GM12878 (cell line): Measurements from ENCODE around the gene ASIC2. TPM values are rescaled to one million over a fixed set of nuclear protein-coding genes. Genes with fewer than 3 reads are reported as not detected.

ENCODE experiments used
- ATAC-seq: fragments of 200-7000 bp; cut with Tn5 transposase; 3 replicates; pipeline ENCODE4 v1.9.1; 2020; ENCODE audit warnings: mild to moderate bottlenecking, moderate library complexity
- BruUV-seq: library from RNA; stranded (reverse); fragments of 400-500 nt; replicated peaks from 2 replicates; lab custom pipeline; 2021; lab: Mats Ljungman, UMichigan
- CTCF ChIA-PET: fragments of 300-600 bp; sonication (Branson Sonifier 250); formaldehyde crosslinking; extraction: SDS; loops from one replicate; lab custom pipeline; 2021; ENCODE audit warnings: inconsistent platforms; lab: Yijun Ruan, JAX
- POLR2A ChIA-PET: fragments of 350-600 bp; formaldehyde crosslinking; extraction: SDS; loops from one replicate; lab custom pipeline; 2021; ENCODE audit warnings: inconsistent platforms; lab: Charles Lee
- RAD21 ChIA-PET: fragments of 300-600 bp; sonication (Branson Sonifier 250); formaldehyde crosslinking; loops from one replicate; lab custom pipeline; 2023; ENCODE audit warnings: antibody characterized with exemption; ENCODE audit not compliant: unreplicated experiment; lab: Charles Lee
- SMC1A ChIA-PET: fragments of 300-600 bp; sonication (Branson Sonifier 250); formaldehyde crosslinking; loops from one replicate; lab custom pipeline; 2023; ENCODE audit not compliant: unreplicated experiment, uncharacterized antibody; lab: Charles Lee
- DNase-seq: peaks from one replicate; pipeline ENCODE4 v3.0.0-alpha.2; 2011; ENCODE audit warnings: low read depth, low spot score
- FAIRE-seq: peaks from 3 replicates; lab custom pipeline; 2011; peaks lifted over from hg19 to GRCh38; lab: Jason Lieb, UNC
- H2AFZ ChIP-seq: 2 replicates; pipeline ENCODE4 v1.6.0; 2011; ENCODE audit warnings: low read depth, low read length, control low read depth; ENCODE audit not compliant: control insufficient read depth
- H3K27ac ChIP-seq: 2 replicates; pipeline ENCODE4 v1.5.1; 2011; ENCODE audit warnings: control low read depth; ENCODE audit not compliant: control insufficient read depth, insufficient read depth
- H3K27me3 ChIP-seq, 2 experiments: replicated peaks in 1 of 2; 2 replicates each; pipeline versions ENCODE4 v1.6.0 to v1.6.1; 2011; ENCODE audit warnings: low read length in 1 of 2; ENCODE audit not compliant: control insufficient read depth in 2 of 2, insufficient read depth in 2 of 2
- H3K36me3 ChIP-seq, 2 experiments: 2 replicates each; pipeline ENCODE4 v1.5.1; 2011; ENCODE audit warnings: low read length in 1 of 2; ENCODE audit not compliant: control insufficient read depth in 2 of 2, insufficient read depth in 2 of 2
- H3K4me1 ChIP-seq: 2 replicates; pipeline ENCODE4 v1.6.1; 2011; ENCODE audit warnings: mild to moderate bottlenecking, low read length, moderate library complexity, mixed read lengths; ENCODE audit not compliant: control insufficient read depth, insufficient read depth
- H3K4me2 ChIP-seq: 2 replicates; pipeline ENCODE4 v1.6.0; 2011; ENCODE audit warnings: control low read depth; ENCODE audit not compliant: control insufficient read depth, insufficient read depth
- H3K4me3 ChIP-seq: fragments of 200-600 bp; sonication (generic); 2 replicates; pipeline ENCODE4 v1.5.1; 2016
- H3K79me2 ChIP-seq: 2 replicates; pipeline ENCODE4 v1.6.0; 2011; ENCODE audit warnings: low read length; ENCODE audit not compliant: control insufficient read depth, insufficient read depth
- H3K9ac ChIP-seq: 2 replicates; pipeline ENCODE4 v1.8.0; 2011; ENCODE audit warnings: low read length, control low read depth, mixed read lengths; ENCODE audit not compliant: control insufficient read depth, insufficient read depth
- H3K9me3 ChIP-seq: replicated peaks from 3 replicates; pipeline ENCODE4 v1.5.1; 2011; ENCODE audit warnings: mild to moderate bottlenecking, low read length; ENCODE audit not compliant: control insufficient read depth, insufficient read depth
- H4K20me1 ChIP-seq: 2 replicates; pipeline ENCODE4 v1.6.0; 2011; ENCODE audit not compliant: control insufficient read depth, insufficient read depth
- FOXK2 ChIP-seq: fragments of 450-650 bp; IDR thresholded peaks from 2 replicates; pipeline ENCODE4 v1.6.1; 2017; ENCODE audit warnings: mild to moderate bottlenecking, moderate library complexity
- LARP7 ChIP-seq: fragments of 450-650 bp; IDR thresholded peaks from 2 replicates; pipeline ENCODE4 v1.6.1; 2017; ENCODE audit warnings: mild to moderate bottlenecking
- NFXL1 ChIP-seq: fragments of 450-650 bp; IDR thresholded peaks from 2 replicates; pipeline ENCODE4 v1.6.1; 2017; ENCODE audit warnings: antibody characterized with exemption, mild to moderate bottlenecking, borderline replicate concordance
- POLR2AphosphoS2 ChIP-seq: IDR thresholded peaks from 2 replicates; pipeline ENCODE4 v1.6.1; 2011; ENCODE audit warnings: low read depth, mild to moderate bottlenecking, low read length, improper control_type of control experiment, moderate library complexity
- SMC3 ChIP-seq: IDR thresholded peaks from 2 replicates; pipeline ENCODE4 v1.6.1; 2011; ENCODE audit warnings: low read length, improper control_type of control experiment, borderline replicate concordance
- TCF7 ChIP-seq: IDR thresholded peaks from 2 replicates; pipeline ENCODE4 v1.6.1; 2014; ENCODE audit warnings: antibody characterized with exemption, borderline replicate concordance
- WGBS: methylation state at CpG from one replicate; pipeline ENCODE4 v1.1.6; 2016; ENCODE audit warnings: low lambda C conversion rate; ENCODE audit not compliant: insufficient replicate concordance, insufficient coverage; ENCODE audit errors: missing lambda C conversion rate; 5-methylcytosine and 5-hydroxymethylcytosine counted together
- in situ Hi-C: fragments of 300-500 bp; cut with MboI; formaldehyde crosslinking; loops from 9 replicates; pipeline ENCODE4 v1.14.3; 2018; ENCODE audit warnings: mixed read lengths
- intact Hi-C: fragments of 100-400 bp; cut with micrococcal nuclease; formaldehyde crosslinking; loops from one replicate; pipeline ENCODE4 v1.14.2; 2022; ENCODE audit not compliant: unreplicated experiment
- polyA plus RNA-seq, 11 experiments: library from polyadenylated mRNA; depleted of rRNA in 4 of 11; unstranded in 6 of 11; stranded (reverse) in 5 of 11; fragments of >200 nt; fragmentation: Nextera tagmentation in 4 of 11; fragmentation: Illumina TruSeq in 1 of 11; extraction: Ambion mirVana in 4 of 11; extraction: Trizol in 1 of 11; gene quantifications; 1 replicate in 1 of 11; 2 replicates in 10 of 11; pipeline versions ENCODE4 v1.2.1 to v1.2.3, GENCODE V29; 2011 to 2016; ENCODE audit warnings: inconsistent platforms in 2 of 11, missing spikeins in 2 of 11, low read depth in 1 of 11
- total RNA-seq, 4 experiments: library from RNA; depleted of rRNA in 3 of 4; stranded (reverse); fragments of >200 nt in 3 of 4; fragmentation: Illumina TruSeq in 1 of 4; extraction: Trizol in 1 of 4; gene quantifications; 2 replicates each; pipeline versions ENCODE4 v1.2.1 to v1.2.3, GENCODE V29; 2013 to 2021

Gene ASIC2
- total and polyA plus RNA-seq, 10 of the 15 experiments (the other 5 are each of a cell fraction or from before 2014, with no cell fraction given), result not detected

DNA sequence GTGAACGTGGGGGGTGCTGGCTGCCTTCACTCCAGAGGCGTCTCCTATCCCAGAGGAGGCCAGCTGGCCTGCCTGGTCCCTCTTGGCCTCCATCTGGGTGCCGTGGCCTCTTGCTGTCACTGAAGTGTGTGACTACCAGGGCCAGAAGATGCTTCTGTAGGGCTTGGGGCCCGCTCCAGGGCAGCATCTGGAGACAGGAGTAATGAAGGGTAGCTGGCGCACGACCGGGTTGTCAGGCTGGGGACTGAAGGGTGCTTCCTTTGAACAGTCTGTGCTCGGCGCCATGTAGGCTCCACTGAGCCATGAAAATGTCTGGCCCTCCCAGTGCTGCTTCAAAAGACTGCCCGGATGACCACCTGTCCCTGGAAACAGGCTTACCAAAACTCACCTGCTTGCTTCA is 31.3 kb downstream of the ASIC2 start:
- TF ChIP-seq NFXL1 (no peak), SMC3 (no peak), LARP7 (no peak), FOXK2 (no peak), POLR2AphosphoS2 (no peak)
- TF ChIP-seq, all 136 proteins: peak for 0
- no peak overlapping the region for H3K9ac ChIP-seq
- SMC1A ChIA-PET, result no interaction called here
- POLR2A ChIA-PET, result no interaction called here
- WGBS, result 7% methylated on average over 10 of the region's 10 CpGs
- intact Hi-C loops (no loop called here), in situ Hi-C loops (no loop called here)
- H2AFZ ChIP-seq, result no peak overlapping the region
- FAIRE-seq (no peak), ATAC-seq (no peak), DNase-seq (no peak)
- peaks cover 2% of the 10 kb centered on the region in 2 experiments; a peak in 2 of 4 replicates for H3K27me3 ChIP-seq
- H3K4me1 ChIP-seq, result no peaks in the 10 kb centered on the region
- no peak overlapping the region for H3K27ac ChIP-seq
- no TSS peak for BruUV-seq
- CTCF ChIA-PET, result no interaction called here
- no peaks in the 10 kb centered on the region for H3K9me3 ChIP-seq
- RAD21 ChIA-PET, result no interaction called here
- H3K79me2 ChIP-seq, result no peaks in the 10 kb centered on the region
- H4K20me1 ChIP-seq, result no peaks in the 10 kb centered on the region
- no peaks in the 10 kb centered on the region for H3K36me3 ChIP-seq
- no peak overlapping the region for H3K4me3 ChIP-seq
- H3K4me2 ChIP-seq, result no peak overlapping the region

- Histone ChIP-seq H4K20me1 (no peaks in the 10 kb centered on the region), H3K9me3 (no peaks in the 10 kb centered on the region), H3K4me1 (no peaks in the 10 kb centered on the region), H3K4me3 (no peak overlapping the region), H3K79me2 (no peaks in the 10 kb centered on the region), H3K9ac (no peak overlapping the region), H3K27ac (no peak overlapping the region), H3K4me2 (no peak overlapping the region), H3K27me3 (peaks cover 2% of the 10 kb centered on the region in 2 experiments; a peak in 2 of 4 replicates), H3K36me3 (no peaks in the 10 kb centered on the region), H2AFZ (no peak overlapping the region)
- ChIA-PET RAD21 (no interaction called here), POLR2A (no interaction called here), SMC1A (no interaction called here), CTCF (no interaction called here)
- BruUV-seq, result no TSS peak
- in situ Hi-C loops (no loop called here), intact Hi-C loops (no loop called here)
- ATAC-seq (no peak), DNase-seq (no peak), FAIRE-seq (no peak)
- no peak for TF ChIP-seq TCF7
- 6% methylated on average over 10 of the region's 10 CpGs for WGBS
Measured at GRCh38 chr17:33260638-33261037, 32.5 kb downstream of the ASIC2 start.
